Measurements from ENCODE around the gene KCNAB1. TPM values are rescaled to one million over a fixed set of nuclear protein-coding genes. Genes with fewer than 3 reads are reported as not detected.

The KCNAB1 gene
- polyA plus RNA-seq, 3 donors from 2014 or later = 0.06 to 0.37 (median 0.31) TPM

GRCh38 chr3:156513619-156514018 is 393.2 kb downstream of the KCNAB1 start:
- H3K4me3 Mint-ChIP-seq = no peak overlapping the region
- H3K27me3 Mint-ChIP-seq (ENCODE audit: low read depth in 3 of 3) = peaks cover 2 to 3% (median 3%) of the 10 kb centered on the region in 3 donors
- DNase-seq = no peak
- no peaks in the 10 kb centered on the region for H3K36me3 Mint-ChIP-seq
- no peaks in the 10 kb centered on the region for H3K4me1 Mint-ChIP-seq
- H3K27ac Mint-ChIP-seq = no peak overlapping the region
- H3K9me3 Mint-ChIP-seq = no peaks in the 10 kb centered on the region

- H3K4me3 Mint-ChIP-seq = no peak overlapping the region
- no peak for DNase-seq
- H3K36me3 Mint-ChIP-seq = no peaks in the 10 kb centered on the region
- H3K27ac Mint-ChIP-seq = no peak overlapping the region
- H3K9me3 Mint-ChIP-seq = no peaks in the 10 kb centered on the region
- H3K4me1 Mint-ChIP-seq = no peaks in the 10 kb centered on the region
- H3K27me3 Mint-ChIP-seq (ENCODE audit: low read depth in 3 of 3) = peaks cover 2 to 6% (median 3%) of the 10 kb centered on the region in 3 donors
Observed at GRCh38 chr3:156516284-156516683, 395.9 kb downstream of the KCNAB1 start.

- DNase-seq = no peak
- Mint-ChIP-seq H3K4me3 (no peak overlapping the region), H3K4me1 (no peaks in the 10 kb centered on the region), H3K27ac (no peak overlapping the region), H3K9me3 (no peaks in the 10 kb centered on the region), H3K36me3 (no peaks in the 10 kb centered on the region), H3K27me3 (ENCODE audit: low read depth in 3 of 3) (peaks cover 2 to 6% (median 3%) of the 10 kb centered on the region in 3 donors)
Observed at GRCh38 chr3:156516961-156517360, 396.6 kb downstream of the KCNAB1 start.

- Mint-ChIP-seq H3K4me1 (no peaks in the 10 kb centered on the region), H3K27ac (no peak overlapping the region), H3K4me3 (no peak overlapping the region), H3K9me3 (no peaks in the 10 kb centered on the region), H3K27me3 (ENCODE audit: low read depth in 3 of 3) (peaks cover 4 to 13% (median 4%) of the 10 kb centered on the region in 3 donors), H3K36me3 (no peaks in the 10 kb centered on the region)
- no peak for DNase-seq
Observed at GRCh38 chr3:156518726-156519125, 398.3 kb downstream of the KCNAB1 start.

- Mint-ChIP-seq H3K9me3 (no peaks in the 10 kb centered on the region), H3K4me3 (no peak overlapping the region), H3K27me3 (ENCODE audit: low read depth in 3 of 3) (peaks cover 13 to 24% (median 14%) of the 10 kb centered on the region in 3 donors), H3K27ac (no peak overlapping the region), H3K36me3 (peaks cover 0 to 3% (median 0%) of the 10 kb centered on the region in 3 donors), H3K4me1 (peaks cover 7 to 9% of the 10 kb centered on the region in 2 donors)
- DNase-seq = no peak
Observed at GRCh38 chr3:156519758-156520162, 399.4 kb downstream of the KCNAB1 start.

GRCh38 chr3:156522673-156523072 is 402.3 kb downstream of the KCNAB1 start:
- no peak overlapping the region for H3K27ac Mint-ChIP-seq
- no peak overlapping the region for H3K4me3 Mint-ChIP-seq
- H3K4me1 Mint-ChIP-seq = peaks cover 10 to 12% of the 10 kb centered on the region in 2 donors

GRCh38 chr3:156525808-156526207 is 405.4 kb downstream of the KCNAB1 start:
- DNase-seq = no peak
- peaks cover 0 to 21% (median 10%) of the 10 kb centered on the region in 3 donors for H3K36me3 Mint-ChIP-seq
- H3K27ac Mint-ChIP-seq = no peak overlapping the region
- no peak overlapping the region for H3K4me3 Mint-ChIP-seq
- no peaks in the 10 kb centered on the region for H3K9me3 Mint-ChIP-seq
- peaks cover 10 to 12% of the 10 kb centered on the region in 2 donors for H3K4me1 Mint-ChIP-seq
- H3K27me3 Mint-ChIP-seq (ENCODE audit: low read depth in 3 of 3) = peaks cover 16 to 22% (median 22%) of the 10 kb centered on the region in 3 donors

More at GRCh38 chr3:156522673-156523072, 402.3 kb downstream of the KCNAB1 start:
- Mint-ChIP-seq H3K36me3 (peaks cover 0 to 12% (median 0%) of the 10 kb centered on the region in 3 donors), H3K27me3 (ENCODE audit: low read depth in 3 of 3) (peaks cover 16 to 27% (median 19%) of the 10 kb centered on the region in 3 donors), H3K9me3 (no peaks in the 10 kb centered on the region)
- no peak for DNase-seq

- Mint-ChIP-seq H3K36me3 (peaks cover 0 to 21% (median 10%) of the 10 kb centered on the region in 3 donors), H3K4me1 (peaks cover 10 to 12% of the 10 kb centered on the region in 2 donors), H3K9me3 (no peaks in the 10 kb centered on the region), H3K27me3 (ENCODE audit: low read depth in 3 of 3) (peaks cover 16 to 22% (median 22%) of the 10 kb centered on the region in 3 donors), H3K4me3 (no peak overlapping the region), H3K27ac (no peak overlapping the region)
- DNase-seq = no peak
Observed at GRCh38 chr3:156527060-156527459, 406.7 kb downstream of the KCNAB1 start.

GRCh38 chr3:156530980-156531379 is 410.6 kb downstream of the KCNAB1 start:
- Mint-ChIP-seq H3K27me3 (ENCODE audit: low read depth in 3 of 3) (peaks cover 1 to 8% (median 2%) of the 10 kb centered on the region in 3 donors), H3K9me3 (no peaks in the 10 kb centered on the region)

GRCh38 chr3:156532730-156533129 is 412.4 kb downstream of the KCNAB1 start:
- no peak for DNase-seq
- H3K9me3 Mint-ChIP-seq = no peaks in the 10 kb centered on the region
- no peak overlapping the region for H3K27ac Mint-ChIP-seq
- H3K36me3 Mint-ChIP-seq = peaks cover 5 to 24% (median 13%) of the 10 kb centered on the region in 3 donors
- no peak overlapping the region for H3K4me3 Mint-ChIP-seq
- no peaks in the 10 kb centered on the region for H3K4me1 Mint-ChIP-seq
- H3K27me3 Mint-ChIP-seq (ENCODE audit: low read depth in 3 of 3) = peaks cover 1 to 4% (median 2%) of the 10 kb centered on the region in 3 donors

More at GRCh38 chr3:156530980-156531379, 410.6 kb downstream of the KCNAB1 start:
- DNase-seq = no peak
- H3K27ac Mint-ChIP-seq = no peak overlapping the region
- H3K4me1 Mint-ChIP-seq = no peaks in the 10 kb centered on the region
- H3K4me3 Mint-ChIP-seq = no peak overlapping the region
- H3K36me3 Mint-ChIP-seq = peaks cover 0 to 17% (median 17%) of the 10 kb centered on the region in 3 donors

GRCh38 chr3:156533205-156533604 is 412.8 kb downstream of the KCNAB1 start:
- H3K9me3 Mint-ChIP-seq = no peaks in the 10 kb centered on the region
- H3K27me3 Mint-ChIP-seq (ENCODE audit: low read depth in 3 of 3) = peaks cover 1 to 4% (median 2%) of the 10 kb centered on the region in 3 donors
- DNase-seq = no peak
- H3K4me1 Mint-ChIP-seq = no peaks in the 10 kb centered on the region
- H3K36me3 Mint-ChIP-seq = peaks cover 5 to 25% (median 9%) of the 10 kb centered on the region in 3 donors
- H3K4me3 Mint-ChIP-seq = no peak overlapping the region
- no peak overlapping the region for H3K27ac Mint-ChIP-seq

GRCh38 chr3:156535162-156535627 is 414.8 kb downstream of the KCNAB1 start:
- DNase-seq = no peak
- Mint-ChIP-seq H3K4me1 (no peaks in the 10 kb centered on the region), H3K9me3 (no peaks in the 10 kb centered on the region), H3K27ac (no peak overlapping the region), H3K4me3 (no peak overlapping the region), H3K27me3 (ENCODE audit: low read depth in 3 of 3) (peaks cover 0 to 3% (median 0%) of the 10 kb centered on the region in 3 donors), H3K36me3 (peaks cover 5 to 26% (median 10%) of the 10 kb centered on the region in 3 donors)

GRCh38 chr3:156535798-156536197 is 415.4 kb downstream of the KCNAB1 start:
- H3K36me3 Mint-ChIP-seq = peaks cover 5 to 22% (median 10%) of the 10 kb centered on the region in 3 donors
- no peak for DNase-seq
- H3K4me1 Mint-ChIP-seq = no peaks in the 10 kb centered on the region
- H3K4me3 Mint-ChIP-seq = no peak overlapping the region
- no peak overlapping the region for H3K27ac Mint-ChIP-seq
- H3K27me3 Mint-ChIP-seq (ENCODE audit: low read depth in 3 of 3) = peaks cover 0 to 1% (median 0%) of the 10 kb centered on the region in 3 donors
- H3K9me3 Mint-ChIP-seq = no peaks in the 10 kb centered on the region

- no peak overlapping the region for H3K4me3 Mint-ChIP-seq
Observed at GRCh38 chr3:156536524-156537316, 416.3 kb downstream of the KCNAB1 start.

More at GRCh38 chr3:156536524-156537316, 416.3 kb downstream of the KCNAB1 start:
- DNase-seq = no peak
- H3K27me3 Mint-ChIP-seq (ENCODE audit: low read depth in 3 of 3) = peaks cover 0 to 1% (median 0%) of the 10 kb centered on the region in 3 donors
- no peak overlapping the region for H3K27ac Mint-ChIP-seq
- H3K9me3 Mint-ChIP-seq = no peaks in the 10 kb centered on the region
- no peaks in the 10 kb centered on the region for H3K4me1 Mint-ChIP-seq
- peaks cover 5 to 25% (median 10%) of the 10 kb centered on the region in 3 donors for H3K36me3 Mint-ChIP-seq

All from immature natural killer cell (primary cell).